Measurements from ENCODE around the gene RAE1.
"Not testable (repeated sequence)": the region's sequence is repeated elsewhere in the genome, so short reads cannot be mapped to it uniquely, and the experiment has no call there.

The RAE1 gene

GRCh38 chr20:57326667-57327455 is 24.2 kb upstream of the RAE1 start:
- DNase-seq = no peak

GRCh38 chr20:57327820-57328219 is 23.2 kb upstream of the RAE1 start:
- no peak for DNase-seq

- no peak for DNase-seq
Observed at GRCh38 chr20:57329608-57330221, 21.3 kb upstream of the RAE1 start, which contains the start of gene SPO11. Gene SPO11, plus strand, starts transcription at chr20:57329803. Its CDS starts 65 bp downstream, at chr20:57329868.

- DNase-seq = no peak
Observed at GRCh38 chr20:57330998-57331397, 20.1 kb upstream of the RAE1 start.

- no peak for DNase-seq
Observed at GRCh38 chr20:57332105-57333089, 18.7 kb upstream of the RAE1 start.

- no peak for DNase-seq
Observed at GRCh38 chr20:57335392-57335791, 15.7 kb upstream of the RAE1 start.

GRCh38 chr20:57341663-57342062 is 9.4 kb upstream of the RAE1 start:
- DNase-seq = no peak

- no peak for DNase-seq
Observed at GRCh38 chr20:57342829-57343228, 8.2 kb upstream of the RAE1 start.

GRCh38 chr20:57346477-57346876 is 4.6 kb upstream of the RAE1 start:
- DNase-seq = peak in 9 of 14 donors; percentile 6 to 51 (median 41)

GRCh38 chr20:57347393-57347792 is 3.7 kb upstream of the RAE1 start:
- no peak for DNase-seq

- DNase-seq = not testable (repeated sequence)
Observed at GRCh38 chr20:57348200-57348921, 2.7 kb upstream of the RAE1 start.

GRCh38 chr20:57348922-57349574 is 2.0 kb upstream of the RAE1 start:
- DNase-seq = not testable (repeated sequence)

- no peak for DNase-seq
Observed at GRCh38 chr20:57350081-57350710, 859 bp upstream of the RAE1 start.

GRCh38 chr20:57350726-57351041 is 371 bp upstream of the RAE1 start:
- not testable (repeated sequence) for DNase-seq

GRCh38 chr20:57352305-57352704 is 1.2 kb downstream of the RAE1 start:
- no peak for DNase-seq

- no peak for DNase-seq
Observed at GRCh38 chr20:57353351-57353750, 2.3 kb downstream of the RAE1 start.

GRCh38 chr20:57361517-57361916 is 10.5 kb downstream of the RAE1 start:
- DNase-seq = no peak

- no peak for DNase-seq
Observed at GRCh38 chr20:57364451-57364850, 13.4 kb downstream of the RAE1 start.

- no peak for DNase-seq
Observed at GRCh38 chr20:57369596-57369995, 18.5 kb downstream of the RAE1 start.

GRCh38 chr20:57370316-57370715 is 19.3 kb downstream of the RAE1 start:
- no peak for DNase-seq

GRCh38 chr20:57371363-57371762 is 20.3 kb downstream of the RAE1 start:
- DNase-seq = no peak

All from C1 segment of cervical spinal cord (tissue), 14 donors.